DOHH2 (cell line): ENCODE data around the gene PLCB3.

ENCODE experiments used
- H3F3A ChIP-seq: fragments of 200-600 bp; sonication (generic), shearing (Covaris generic); 2 replicates; pipeline ENCODE4 v1.6.0; 2016; ENCODE audit warnings: antibody characterized with exemption, mild to moderate bottlenecking; ENCODE audit not compliant: control insufficient read depth, insufficient read depth
- H3K27ac ChIP-seq: fragments of 200-600 bp; sonication (generic); 2 replicates; pipeline ENCODE4 v1.5.1; 2014; ENCODE audit warnings: low read depth, mild to moderate bottlenecking, low read length, moderate library complexity
- H3K27me3 ChIP-seq: fragments of 200-600 bp; sonication (generic); 2 replicates; pipeline ENCODE4 v1.6.1; 2014; ENCODE audit warnings: mild to moderate bottlenecking, low read length, mixed read lengths; ENCODE audit not compliant: control insufficient read depth
- H3K36me3 ChIP-seq: fragments of 200-600 bp; sonication (generic); 2 replicates; pipeline ENCODE4 v1.6.1; 2014; ENCODE audit warnings: mild to moderate bottlenecking, low read length, moderate library complexity, mixed read lengths; ENCODE audit not compliant: control insufficient read depth
- H3K4me1 ChIP-seq: fragments of 200-600 bp; sonication (generic); 2 replicates; pipeline ENCODE4 v1.6.1; 2014; ENCODE audit warnings: mild to moderate bottlenecking, low read length, mixed read lengths; ENCODE audit not compliant: control insufficient read depth
- H3K4me2 ChIP-seq: fragments of 200-600 bp; sonication (generic); 2 replicates; pipeline ENCODE4 v1.6.0; 2014; ENCODE audit warnings: mild to moderate bottlenecking, low read length, moderate library complexity
- H3K4me3 ChIP-seq: fragments of 200-600 bp; sonication (generic); 2 replicates; pipeline ENCODE4 v1.5.1; 2014; ENCODE audit warnings: mild to moderate bottlenecking, low read length, mixed read lengths
- H3K79me2 ChIP-seq: fragments of 200-600 bp; sonication (generic); 2 replicates; pipeline ENCODE4 v1.6.1; 2014; ENCODE audit warnings: mild to moderate bottlenecking, low read length, mixed read lengths; ENCODE audit not compliant: control insufficient read depth
- H3K9me2 ChIP-seq: fragments of 200-600 bp; sonication (generic); replicated peaks from 2 replicates; pipeline ENCODE4 v1.6.1; 2014; ENCODE audit warnings: mild to moderate bottlenecking, low read length, mixed read lengths; ENCODE audit not compliant: control insufficient read depth
- H3K9me3 ChIP-seq: fragments of 200-600 bp; sonication (generic); 2 replicates; pipeline ENCODE4 v1.6.1; 2014; ENCODE audit warnings: antibody characterized with exemption, low read length, mixed read lengths; ENCODE audit not compliant: control insufficient read depth, insufficient read depth
- H4K20me1 ChIP-seq: fragments of 200-600 bp; sonication (generic); 2 replicates; pipeline ENCODE4 v1.6.0; 2014; ENCODE audit warnings: low read depth, mild to moderate bottlenecking, antibody characterized with exemption, low read length, moderate library complexity; ENCODE audit not compliant: control insufficient read depth, insufficient read depth
- CTCF ChIP-seq: fragments of 200-600 bp; sonication (generic); IDR thresholded peaks from one replicate; pipeline ENCODE4 v1.5.1; 2014; ENCODE audit warnings: antibody characterized with exemption, mild to moderate bottlenecking, low read depth, low read length; ENCODE audit not compliant: poor library complexity, severe bottlenecking
- EZH2phosphoT487 ChIP-seq: fragments of 200-600 bp; sonication (generic); IDR thresholded peaks from 2 replicates; pipeline ENCODE4 v1.6.1; 2017; ENCODE audit warnings: borderline replicate concordance, mild to moderate bottlenecking, antibody characterized with exemption, low read length, moderate library complexity, mixed read lengths

Gene PLCB3

GRCh38 chr11:64275031-64275800 is 23.9 kb downstream of the PLCB3 start:
- Histone ChIP-seq H3K27me3 (no peaks in the 10 kb centered on the region), H3K4me3 (no peak overlapping the region), H4K20me1 (no peaks in the 10 kb centered on the region), H3K4me2 (no peak overlapping the region), H3F3A (peaks cover 8% of the 10 kb centered on the region), H3K9me2 (no peaks in the 10 kb centered on the region), H3K4me1 (peaks cover 11% of the 10 kb centered on the region), H3K27ac (no peak overlapping the region), H3K79me2 (peaks cover 19% of the 10 kb centered on the region), H3K36me3 (peaks cover 23% of the 10 kb centered on the region), H3K9me3 (no peaks in the 10 kb centered on the region)
- TF ChIP-seq CTCF: no peak
- no peak for TF ChIP-seq EZH2phosphoT487

GRCh38 chr11:64275841-64276240 is 24.5 kb downstream of the PLCB3 start:
- Histone ChIP-seq H3K27ac (no peak overlapping the region), H3K9me2 (no peaks in the 10 kb centered on the region), H3F3A (peaks cover 8% of the 10 kb centered on the region), H3K27me3 (no peaks in the 10 kb centered on the region), H3K4me1 (peaks cover 11% of the 10 kb centered on the region), H3K36me3 (peaks cover 18% of the 10 kb centered on the region), H3K4me2 (no peak overlapping the region), H3K4me3 (no peak overlapping the region), H4K20me1 (no peaks in the 10 kb centered on the region), H3K79me2 (peaks cover 14% of the 10 kb centered on the region), H3K9me3 (no peaks in the 10 kb centered on the region)
- TF ChIP-seq CTCF (no peak), EZH2phosphoT487 (no peak)

GRCh38 chr11:64276653-64277431 is 25.5 kb downstream of the PLCB3 start:
- Histone ChIP-seq H3K27ac (no peak overlapping the region), H3K4me3 (no peak overlapping the region), H3K4me2 (no peak overlapping the region), H4K20me1 (no peaks in the 10 kb centered on the region), H3K79me2 (peaks cover 9% of the 10 kb centered on the region), H3K9me2 (no peaks in the 10 kb centered on the region), H3K9me3 (no peaks in the 10 kb centered on the region), H3F3A (peaks cover 8% of the 10 kb centered on the region), H3K36me3 (peaks cover 14% of the 10 kb centered on the region; the same call in 1 of the 2 replicates), H3K27me3 (no peaks in the 10 kb centered on the region), H3K4me1 (peaks cover 7% of the 10 kb centered on the region)
- TF ChIP-seq CTCF: no peak
- no peak for TF ChIP-seq EZH2phosphoT487
